GM21825 (cell line): ENCODE data around the gene TK2.
"Not testable (repeated sequence)": the region's sequence is repeated elsewhere in the genome, so short reads cannot be mapped to it uniquely, and the experiment has no call there.

Experiments used
- ATAC-seq: cut with Tn5 transposase; IDR thresholded peaks from one replicate; pipeline ENCODE4 v1.9.1; 2021; ENCODE audit warnings: mild to moderate bottlenecking, moderate library complexity; ENCODE audit not compliant: unreplicated experiment

TK2 gene

DNA sequence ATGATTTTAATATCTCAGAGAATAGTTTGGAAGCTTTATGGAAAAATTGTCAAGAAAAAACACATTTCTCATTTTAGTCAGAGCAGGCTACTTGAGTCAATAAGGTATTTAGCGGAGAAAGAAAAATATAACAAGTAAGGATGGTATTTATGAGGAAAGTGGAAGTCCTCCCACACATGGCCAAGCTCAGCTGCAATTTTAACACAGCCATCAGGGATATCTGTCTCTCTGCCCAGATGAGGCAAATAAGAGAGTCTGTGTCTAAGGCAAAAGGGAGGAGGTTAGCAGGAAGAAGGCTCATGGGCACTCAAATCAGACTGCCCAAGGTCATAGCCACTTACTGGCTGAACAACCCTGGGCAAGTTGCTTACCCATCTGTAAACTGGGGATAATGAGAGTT, 24.2 kb upstream of the TK2 start:
- ATAC-seq, result no peak

DNA sequence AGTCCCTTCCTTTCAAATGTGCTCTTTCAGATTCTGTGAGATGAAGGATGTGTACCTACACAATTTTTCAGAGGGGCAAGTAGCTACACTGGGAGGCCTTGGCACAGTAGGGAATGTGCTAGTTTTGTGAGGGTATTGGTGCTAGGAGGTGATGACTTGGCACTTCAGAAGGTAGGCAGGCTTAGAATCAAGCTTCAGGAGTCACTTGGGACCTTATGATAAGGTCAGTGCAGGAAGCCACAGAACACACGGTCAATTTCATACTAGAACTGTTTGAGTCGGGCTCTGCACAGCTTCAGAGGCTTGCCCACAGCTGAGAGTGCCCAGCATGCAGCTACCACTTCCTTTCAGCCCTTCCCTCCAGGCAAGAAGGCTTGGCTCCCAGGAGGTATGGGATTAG, 22.4 kb upstream of the TK2 start:
- no peak for ATAC-seq

DNA sequence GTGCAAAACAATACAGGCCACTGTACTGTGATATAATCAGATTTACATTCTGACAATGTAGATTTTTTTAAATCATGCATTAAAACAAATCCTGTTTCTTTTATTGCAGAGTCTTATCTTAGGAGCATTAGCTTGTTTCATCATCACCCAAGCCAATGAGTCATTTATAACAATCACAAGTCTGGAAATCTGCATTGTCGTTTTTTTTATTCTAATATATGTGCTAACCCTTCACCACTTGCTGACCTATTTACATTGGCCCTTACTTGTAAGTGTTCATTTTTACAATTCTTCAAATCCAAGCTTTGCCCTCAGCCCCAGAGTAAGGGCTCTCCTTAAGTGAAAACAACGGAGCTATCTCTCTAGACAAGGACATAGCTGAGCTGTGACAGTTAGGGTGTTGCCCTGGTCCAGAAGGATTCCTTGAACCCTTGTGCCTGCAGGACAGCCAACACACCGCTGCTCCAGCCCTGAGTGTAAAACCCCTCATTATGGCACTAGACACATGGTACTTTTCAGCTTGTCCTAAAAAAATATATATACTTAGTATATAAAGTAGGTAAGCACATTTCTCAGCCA, 20.0 kb upstream of the TK2 start:
- ATAC-seq, result no peak

DNA sequence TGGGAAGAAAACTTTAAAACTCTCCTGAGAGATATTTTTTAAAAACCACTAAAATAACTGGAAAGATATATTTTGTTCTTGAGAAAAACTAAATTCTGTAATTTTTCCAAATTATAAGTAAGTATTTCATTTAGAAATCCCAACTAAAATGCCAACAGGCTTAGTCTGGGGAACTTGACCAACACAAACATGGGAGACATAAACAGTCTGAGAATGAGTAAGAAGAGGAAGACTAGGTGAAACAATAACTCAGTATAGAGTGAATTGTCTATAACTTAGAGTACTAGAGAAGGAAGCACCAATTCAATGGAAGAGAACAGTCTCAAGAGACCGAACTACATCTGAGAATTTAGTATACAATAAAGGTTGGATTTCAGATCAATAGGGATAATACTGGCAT, 19.2 kb upstream of the TK2 start:
- no peak for ATAC-seq

DNA sequence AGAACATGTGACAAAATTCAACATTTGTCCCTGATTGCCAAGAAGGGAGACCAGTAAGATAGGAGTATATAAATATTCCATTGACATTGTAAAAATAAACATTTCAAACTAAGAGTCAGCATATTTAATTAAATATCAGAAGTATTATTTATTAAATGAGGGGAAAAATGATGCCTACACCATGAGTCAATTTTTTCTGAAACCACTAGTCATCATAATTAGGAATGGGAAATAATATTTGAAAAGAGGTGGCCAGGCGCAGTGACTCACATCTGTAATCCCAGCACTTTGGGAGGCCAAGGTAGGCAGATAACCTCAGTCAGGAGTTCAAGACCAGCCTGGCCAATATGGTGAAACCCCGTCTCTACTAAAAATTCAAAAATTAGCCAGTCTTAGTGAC, 18.4 kb upstream of the TK2 start:
- ATAC-seq, result no peak

DNA sequence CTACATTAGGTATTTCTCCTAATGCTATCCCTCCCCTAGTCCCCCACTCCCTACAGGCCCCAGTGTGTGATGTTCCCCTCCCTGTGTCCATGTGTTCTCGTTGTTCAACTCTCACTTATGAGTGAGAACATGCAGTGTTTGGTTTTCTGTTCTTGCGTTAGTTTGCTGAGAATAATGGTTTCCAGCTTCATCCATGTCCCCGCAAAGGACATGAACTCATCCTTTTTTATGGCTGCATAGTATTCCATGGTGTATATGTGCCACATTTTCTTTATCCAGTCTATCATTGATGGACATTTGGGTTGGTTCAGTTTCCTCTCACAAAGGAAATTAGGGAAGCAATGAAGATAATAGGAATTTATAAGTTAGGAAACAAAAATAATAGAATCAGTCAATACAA, 17.3 kb upstream of the TK2 start:
- ATAC-seq, result not testable (repeated sequence)

DNA sequence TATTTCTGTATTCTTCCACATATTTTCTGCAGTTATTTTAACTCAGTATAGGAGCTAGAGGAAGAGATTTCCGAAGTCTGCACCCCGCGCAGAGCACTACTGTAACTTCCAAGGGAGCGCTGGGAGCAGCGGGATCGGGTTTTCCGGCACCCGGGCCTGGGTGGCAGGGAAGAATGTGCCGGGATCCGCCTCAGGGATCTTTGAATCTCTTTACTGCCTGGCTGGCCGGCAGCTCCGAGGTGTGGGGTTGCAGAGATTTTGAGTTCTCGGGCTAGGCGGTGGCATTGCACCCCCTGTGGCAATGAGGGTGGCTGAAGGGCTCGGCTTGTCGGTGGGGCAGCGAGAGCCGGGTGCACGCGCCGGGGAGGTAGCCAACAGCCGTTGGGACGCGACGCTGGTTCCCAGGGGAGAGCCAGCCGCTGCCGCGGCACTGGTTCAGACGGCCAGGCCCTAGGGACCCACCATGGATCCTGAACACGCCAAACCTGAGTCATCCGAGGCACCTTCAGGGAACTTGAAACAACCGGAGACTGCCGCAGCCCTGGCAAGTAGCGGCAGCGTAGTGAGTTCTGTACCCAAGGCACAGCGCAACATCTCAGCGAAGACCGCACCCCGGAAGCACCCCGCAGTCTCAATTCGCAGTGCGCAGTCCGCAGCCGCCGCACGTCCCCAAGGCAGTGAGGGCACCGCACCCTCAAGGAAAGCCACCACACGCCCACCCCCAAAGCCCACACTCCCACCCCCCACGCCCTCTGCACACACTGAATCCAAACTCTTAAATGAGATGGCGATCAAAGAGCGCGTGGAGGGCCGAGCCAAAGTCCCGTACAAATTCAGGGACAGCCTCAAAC, 16.4 kb upstream of the TK2 start, which contains the start of gene CMTM1:
Gene CMTM1 (plus strand): TSS at position 389 of the 851 bp plus-strand sequence. CDS start 75 bp downstream, at position 464.
- no peak for ATAC-seq

DNA sequence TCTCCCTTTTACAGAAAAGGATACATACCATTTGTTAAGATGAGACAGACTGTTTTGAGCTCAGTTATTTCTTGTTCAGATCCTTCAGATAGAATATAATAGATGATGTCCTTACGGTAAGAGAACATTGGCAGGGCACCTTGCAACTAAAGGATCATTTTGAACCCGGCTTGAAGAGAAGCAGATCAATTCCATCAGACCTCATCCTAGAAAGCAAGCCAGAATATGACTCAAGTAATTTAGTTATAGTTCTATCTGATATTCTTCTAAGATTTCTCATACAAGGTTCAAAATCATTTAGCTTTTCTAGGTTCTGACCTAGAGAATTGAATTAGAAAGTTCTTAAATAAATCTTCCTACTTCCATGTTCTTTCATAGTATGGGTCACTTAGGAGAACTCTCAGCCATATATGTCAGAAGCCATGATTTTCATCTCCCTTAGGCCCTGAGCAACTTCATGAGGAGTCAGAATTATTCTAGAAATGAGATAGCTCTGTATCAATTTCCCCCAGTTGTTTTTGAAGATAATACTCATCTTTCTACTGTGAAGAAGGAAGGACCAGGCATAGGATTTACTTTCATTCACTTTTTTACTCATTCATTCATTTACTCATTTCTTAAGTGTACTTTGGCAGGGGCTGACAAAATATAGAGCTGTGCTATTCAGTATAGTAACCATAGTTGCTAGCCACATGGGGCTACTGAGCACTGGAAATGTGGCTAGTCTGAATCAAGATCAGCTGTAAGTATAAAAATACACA, 13.8 kb upstream of the TK2 start:
- no peak for ATAC-seq

DNA sequence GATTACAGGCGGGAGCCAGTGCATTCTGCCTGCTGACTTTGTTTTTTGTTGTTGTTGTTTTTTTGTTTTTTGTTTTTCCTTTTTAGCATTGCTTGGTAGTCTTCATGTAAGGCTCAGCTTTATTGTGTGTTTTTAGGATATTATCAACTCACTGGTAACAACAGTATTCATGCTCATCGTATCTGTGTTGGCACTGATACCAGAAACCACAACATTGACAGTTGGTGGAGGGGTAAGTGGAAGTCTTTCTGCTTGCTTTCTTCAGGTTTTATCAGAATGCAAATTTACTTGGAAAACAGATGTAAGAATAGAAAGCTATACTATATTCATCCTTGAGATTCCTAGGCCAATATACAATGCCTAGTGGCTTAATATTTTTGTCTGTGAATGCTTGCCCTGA, 13.1 kb upstream of the TK2 start:
- ATAC-seq, result no peak

DNA sequence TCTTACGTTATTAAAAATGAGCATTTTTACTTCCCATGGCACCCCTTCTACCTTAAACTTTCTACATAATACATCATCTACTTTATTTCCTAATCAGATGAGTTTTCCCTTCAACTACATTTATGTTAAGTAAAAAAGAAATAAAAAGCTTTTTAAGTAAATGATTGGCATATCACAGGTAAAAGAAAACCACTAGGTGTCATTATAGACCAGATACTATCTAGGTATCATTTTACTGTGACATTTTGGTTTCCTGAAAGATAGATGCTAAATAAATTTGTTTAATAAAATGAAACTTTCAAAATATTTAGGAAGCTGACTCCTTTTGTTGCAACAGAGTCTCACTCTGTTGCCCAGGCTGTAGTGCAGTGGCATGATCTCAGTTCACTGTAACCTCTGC, 12.5 kb upstream of the TK2 start:
- no peak for ATAC-seq

DNA sequence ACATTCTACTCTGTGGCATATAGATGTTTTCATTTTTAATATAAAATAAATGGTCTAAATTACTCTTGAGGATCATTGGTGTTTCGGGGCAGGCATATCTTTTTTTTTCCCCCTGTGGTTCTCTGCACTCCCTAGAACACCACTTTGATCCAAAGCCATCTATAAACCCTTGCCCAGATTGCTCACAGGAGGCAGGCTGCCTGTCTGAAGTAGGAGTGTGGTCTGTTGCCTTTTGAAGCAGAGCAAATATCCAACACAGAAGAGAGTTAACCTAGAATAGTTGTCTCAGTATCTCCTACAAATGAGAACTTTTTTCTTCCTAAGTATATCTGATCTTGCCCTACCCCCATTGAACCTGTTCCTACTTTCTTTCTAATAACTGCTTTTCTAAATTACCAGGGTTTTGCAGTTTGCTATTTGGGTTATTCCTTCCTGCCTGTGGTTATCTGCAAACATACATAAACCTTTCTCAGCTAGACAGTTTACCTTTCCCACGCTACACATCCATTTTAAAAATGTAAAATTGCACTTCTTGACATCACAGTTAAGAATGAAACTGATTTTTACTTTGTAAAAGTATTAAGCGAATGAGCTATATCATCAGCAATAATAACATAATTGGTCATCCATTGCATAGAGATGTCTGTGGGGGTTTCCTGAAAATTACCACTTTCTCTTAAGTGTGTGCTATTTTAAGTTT, 11.6 kb upstream of the TK2 start:
- ATAC-seq, result no peak

DNA sequence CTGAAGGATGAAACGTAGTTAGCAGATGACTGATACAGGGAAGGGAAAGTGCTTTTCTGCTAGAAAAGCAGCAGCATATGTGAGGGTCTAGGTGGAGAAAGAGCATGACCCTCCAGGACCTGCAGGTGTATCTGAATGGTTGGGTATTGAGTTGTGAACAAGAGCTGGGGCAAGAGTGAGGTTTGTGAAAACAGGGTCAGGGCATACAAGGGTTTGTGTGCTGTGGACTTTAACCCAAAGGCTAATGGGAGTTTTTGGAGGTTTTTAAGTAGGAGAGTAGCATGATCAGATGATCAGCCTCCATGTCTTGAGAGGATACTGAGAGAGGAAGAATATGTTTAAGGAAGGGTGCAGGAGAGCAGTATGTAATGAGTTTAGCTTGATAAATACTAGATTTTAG, 10.2 kb upstream of the TK2 start:
- ATAC-seq, result no peak

DNA sequence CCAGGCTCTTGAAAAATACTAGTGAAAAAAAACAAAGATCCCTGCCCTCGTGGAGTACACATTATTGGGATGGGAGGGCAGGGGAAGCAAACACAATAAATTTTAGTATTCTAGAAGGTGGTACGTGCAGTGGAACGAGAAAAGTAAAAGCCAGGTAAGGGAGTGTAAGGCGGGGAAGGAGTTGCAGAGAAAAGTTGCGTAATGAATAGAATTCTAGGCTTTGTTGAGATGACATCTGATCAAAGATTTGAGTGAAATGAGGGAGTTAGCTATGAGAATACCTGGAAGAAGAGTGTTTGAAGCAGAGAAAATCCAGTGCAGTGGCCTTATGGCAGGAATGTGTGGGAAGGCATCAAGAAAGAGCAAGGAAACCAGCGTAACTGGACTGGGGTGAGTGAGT, 4.6 kb upstream of the TK2 start:
- no peak for ATAC-seq

DNA sequence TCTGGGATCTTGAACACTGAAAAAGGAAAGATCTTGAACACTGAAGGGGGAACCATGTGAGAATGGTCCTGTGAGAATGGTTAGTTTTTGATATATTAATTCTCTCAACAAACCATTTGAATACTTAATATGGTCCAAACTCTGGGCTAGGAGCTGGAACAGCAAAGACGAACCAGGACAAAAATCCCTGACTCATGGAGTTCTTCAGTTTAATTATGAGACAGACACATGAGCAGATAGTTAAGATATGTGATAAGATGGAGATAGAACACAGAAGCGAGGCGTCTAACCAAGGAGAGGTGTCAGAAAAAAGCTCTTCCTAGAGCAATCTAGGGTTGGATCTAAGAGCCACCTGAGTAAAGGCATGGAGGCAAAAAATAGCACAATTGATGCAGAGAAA, 4.1 kb upstream of the TK2 start:
- no peak for ATAC-seq

DNA sequence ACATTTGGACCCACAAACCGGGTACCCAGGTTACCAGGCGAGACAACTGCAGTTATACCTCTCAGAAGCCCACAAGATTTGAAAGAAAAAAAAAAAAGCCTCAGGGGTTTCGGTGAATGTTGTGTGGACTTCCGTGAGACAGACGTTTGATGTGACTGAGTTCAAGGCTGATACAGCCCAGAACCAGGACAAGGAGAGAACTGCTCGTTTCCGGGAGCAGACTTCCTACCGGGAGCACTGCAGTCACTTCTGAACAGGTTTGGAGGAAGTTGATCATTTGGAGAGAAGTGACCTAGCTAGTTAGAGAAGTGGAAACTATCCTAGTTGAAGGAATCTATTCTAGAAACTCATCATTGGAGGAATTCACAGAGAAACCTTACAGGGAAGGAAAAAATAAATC, 3.3 kb upstream of the TK2 start:
- no peak for ATAC-seq

DNA sequence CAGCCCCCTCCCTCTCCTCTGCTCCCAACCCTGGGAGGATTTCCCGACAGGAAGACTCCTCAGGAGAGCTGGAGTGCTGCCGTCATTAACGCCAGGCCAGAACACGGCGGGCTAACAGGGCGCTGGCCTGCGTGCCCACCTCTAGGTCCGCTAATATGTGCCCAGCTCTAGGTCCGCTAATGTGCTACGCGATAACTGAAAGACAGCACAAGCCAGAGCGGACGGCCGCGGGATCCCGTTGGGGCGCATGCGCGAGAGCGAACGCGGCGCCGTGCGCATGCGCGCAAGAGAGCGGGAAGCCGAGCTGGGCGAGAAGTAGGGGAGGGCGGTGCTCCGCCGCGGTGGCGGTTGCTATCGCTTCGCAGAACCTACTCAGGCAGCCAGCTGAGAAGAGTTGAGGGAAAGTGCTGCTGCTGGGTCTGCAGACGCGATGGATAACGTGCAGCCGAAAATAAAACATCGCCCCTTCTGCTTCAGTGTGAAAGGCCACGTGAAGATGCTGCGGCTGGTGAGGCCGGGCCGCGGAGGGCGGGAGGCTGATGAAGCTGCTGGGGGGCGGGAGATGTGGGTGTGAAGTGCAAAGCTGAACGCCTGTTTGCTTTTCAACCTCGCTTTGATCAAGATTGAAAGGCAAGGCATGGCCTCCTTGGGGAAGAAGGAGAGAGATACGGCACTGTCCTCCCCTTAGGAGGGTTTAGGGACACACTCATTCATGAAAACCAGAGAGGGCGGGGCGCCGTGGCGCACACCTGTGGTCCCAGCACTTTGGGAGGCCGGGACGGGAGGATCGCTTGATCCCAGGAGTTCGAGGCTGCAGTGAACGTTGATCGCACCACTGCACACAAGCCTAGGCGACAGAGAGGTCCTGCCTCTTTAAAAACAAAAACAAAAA, 2.6 kb upstream of the TK2 start, which contains the start of gene CKLF:
Gene CKLF (plus strand): TSS at position 291 of the 892 bp plus-strand sequence. CDS start 140 bp downstream, at position 431.
- ATAC-seq, result peak; percentile 71

DNA sequence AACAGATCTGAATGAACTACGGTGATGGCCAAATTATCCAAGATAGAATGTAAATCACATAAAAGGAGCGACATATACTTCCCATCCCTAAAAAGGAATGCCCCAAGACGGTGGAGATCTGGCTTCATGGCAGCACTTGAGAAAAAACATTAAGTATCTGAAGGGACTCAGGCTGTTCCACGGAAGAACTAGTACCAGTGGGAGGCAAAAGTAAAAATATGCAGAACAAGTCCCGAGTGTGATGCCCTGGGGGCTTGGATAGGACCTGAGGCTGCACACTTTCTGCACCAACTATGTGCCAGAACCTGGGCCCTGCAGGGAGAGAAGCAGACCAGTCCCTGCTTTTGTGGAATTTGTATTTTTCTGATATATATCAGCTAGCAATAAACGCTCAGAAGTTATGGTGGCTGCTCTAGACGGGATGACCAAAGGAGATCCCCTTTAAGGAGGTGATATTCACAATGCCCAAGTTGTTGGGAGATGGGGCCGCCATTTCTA, 1.9 kb upstream of the TK2 start:
- no peak for ATAC-seq

DNA sequence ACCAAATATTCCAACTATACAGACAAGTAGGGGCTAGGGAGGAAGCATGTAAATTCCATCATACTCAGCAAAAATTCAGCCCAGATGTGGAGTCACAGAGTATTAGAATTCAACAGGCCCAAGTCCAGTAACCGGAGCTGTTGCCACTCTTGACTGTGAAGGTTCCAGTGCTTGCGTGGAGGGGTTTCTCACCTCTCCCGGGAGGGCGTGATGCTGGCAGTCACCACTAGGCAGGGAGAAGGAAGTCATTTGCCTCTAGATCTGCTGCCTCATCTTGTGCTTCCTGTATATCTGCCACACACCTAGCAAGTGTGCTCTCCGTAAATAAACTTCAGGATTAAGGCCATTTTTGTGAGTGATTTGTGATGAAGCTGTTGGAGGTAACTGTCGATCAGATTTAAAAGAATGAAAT, 1.4 kb upstream of the TK2 start:
- no peak for ATAC-seq

DNA sequence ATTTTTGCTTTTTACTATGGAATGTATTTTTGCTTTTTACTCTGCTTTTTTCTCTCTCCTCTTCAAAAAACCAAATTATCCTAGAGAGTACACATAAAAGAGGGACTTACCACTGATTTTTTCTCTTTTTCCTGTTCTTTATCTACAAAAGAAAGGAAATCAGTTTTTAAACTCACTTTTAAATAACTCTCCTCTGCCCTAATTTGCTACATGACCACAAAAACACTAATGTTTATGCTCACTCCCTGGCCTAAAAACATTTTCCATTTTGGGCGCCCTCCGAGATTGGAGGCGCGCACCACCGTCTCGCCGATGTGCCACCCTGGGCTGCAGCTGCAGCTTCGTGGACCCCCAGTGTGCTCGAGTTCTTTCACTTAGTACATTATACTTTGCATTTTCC, 1.1 kb downstream of the TK2 start:
- no peak for ATAC-seq

DNA sequence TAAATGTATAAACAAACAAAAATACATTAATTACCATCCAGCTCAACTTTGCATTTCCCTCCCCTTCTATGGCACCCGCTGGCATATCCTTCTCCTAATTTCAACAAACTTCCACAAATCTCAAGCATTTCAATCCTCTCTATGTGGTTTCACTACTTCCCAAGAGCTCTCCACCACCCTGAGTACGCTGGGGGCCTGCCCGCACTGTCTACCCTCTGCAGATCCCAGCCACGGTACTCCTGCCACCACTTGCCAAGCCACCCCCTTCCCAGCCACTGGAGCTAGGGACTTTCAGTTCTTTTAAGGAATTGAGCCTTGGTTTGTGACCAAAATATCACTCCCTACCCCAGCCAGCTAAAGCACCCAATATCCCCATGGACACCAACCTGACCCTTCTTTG, 1.9 kb downstream of the TK2 start:
- no peak for ATAC-seq
